ENCODE data around the gene MAMDC4.

The MAMDC4 gene

DNA sequence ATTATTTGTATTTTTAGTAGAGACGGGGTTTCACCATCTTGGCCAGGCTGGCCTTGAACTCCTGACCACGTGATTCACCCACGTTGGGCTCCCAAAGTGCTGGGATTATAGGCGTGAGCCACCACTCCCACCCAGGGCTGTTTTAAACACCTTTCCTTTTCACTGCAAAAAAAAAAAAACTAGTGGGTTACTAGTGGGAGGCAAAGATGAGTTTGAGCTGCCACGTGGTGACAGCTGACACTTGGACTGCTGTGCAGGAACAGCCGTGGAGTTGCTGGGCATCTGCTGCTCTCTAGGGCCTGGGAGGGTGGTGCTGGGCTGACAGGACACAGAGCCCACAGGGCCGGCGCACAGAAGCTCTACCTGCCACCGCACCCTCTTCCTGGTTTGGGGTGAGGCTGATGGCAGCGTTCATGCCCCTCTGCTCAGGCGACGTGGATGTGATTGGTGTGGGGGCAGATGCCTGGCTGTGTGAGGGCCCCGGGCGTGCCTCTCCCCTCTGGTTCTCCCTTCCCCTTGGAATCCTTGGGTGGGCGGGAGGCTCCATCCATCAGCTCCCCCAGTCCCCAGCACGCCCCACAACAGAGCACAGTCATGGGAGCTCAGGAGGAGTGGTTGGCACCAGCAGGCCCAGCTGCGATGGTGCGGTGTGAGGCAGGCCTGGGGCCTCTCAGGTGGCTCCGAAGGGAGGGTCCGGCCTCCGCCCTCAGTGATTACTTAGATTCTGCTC, 27.5 kb upstream of the MAMDC4 start:
- Histone ChIP-seq H4K20me1 (ENCODE audit: insufficient read depth, low read length) (no peaks in the 10 kb centered on the region), H3K9me2 (ENCODE audit: low read depth, low read length) (no peaks in the 10 kb centered on the region), H3K79me2 (ENCODE audit: insufficient read depth, low read length) (peaks cover 6% of the 10 kb centered on the region; the same call in 1 of the 2 replicates), H2AFZ (ENCODE audit: low read length) (no peak overlapping the region), H3F3A (ENCODE audit: insufficient read depth, low read length) (no peaks in the 10 kb centered on the region), H3K27ac (ENCODE audit: low read depth, low read length, poor library complexity, severe bottlenecking) (no peak overlapping the region), H3K9ac (ENCODE audit: low read length) (no peak overlapping the region), H3K9me3 (ENCODE audit: low read length) (no peaks in the 10 kb centered on the region), H3K4me3 (ENCODE audit: low read depth, low read length, poor library complexity, severe bottlenecking) (no peak overlapping the region), H3K4me1 (ENCODE audit: insufficient read depth, low read length, severe bottlenecking) (no peaks in the 10 kb centered on the region), H3K36me3 (ENCODE audit: insufficient read depth, low read length) (peaks cover 65% of the 10 kb centered on the region), H3K4me2 (ENCODE audit: low read length) (no peak overlapping the region), H3K27me3 (ENCODE audit: insufficient read depth, low read length) (no peaks in the 10 kb centered on the region)
- TF ChIP-seq, protein P1, sequence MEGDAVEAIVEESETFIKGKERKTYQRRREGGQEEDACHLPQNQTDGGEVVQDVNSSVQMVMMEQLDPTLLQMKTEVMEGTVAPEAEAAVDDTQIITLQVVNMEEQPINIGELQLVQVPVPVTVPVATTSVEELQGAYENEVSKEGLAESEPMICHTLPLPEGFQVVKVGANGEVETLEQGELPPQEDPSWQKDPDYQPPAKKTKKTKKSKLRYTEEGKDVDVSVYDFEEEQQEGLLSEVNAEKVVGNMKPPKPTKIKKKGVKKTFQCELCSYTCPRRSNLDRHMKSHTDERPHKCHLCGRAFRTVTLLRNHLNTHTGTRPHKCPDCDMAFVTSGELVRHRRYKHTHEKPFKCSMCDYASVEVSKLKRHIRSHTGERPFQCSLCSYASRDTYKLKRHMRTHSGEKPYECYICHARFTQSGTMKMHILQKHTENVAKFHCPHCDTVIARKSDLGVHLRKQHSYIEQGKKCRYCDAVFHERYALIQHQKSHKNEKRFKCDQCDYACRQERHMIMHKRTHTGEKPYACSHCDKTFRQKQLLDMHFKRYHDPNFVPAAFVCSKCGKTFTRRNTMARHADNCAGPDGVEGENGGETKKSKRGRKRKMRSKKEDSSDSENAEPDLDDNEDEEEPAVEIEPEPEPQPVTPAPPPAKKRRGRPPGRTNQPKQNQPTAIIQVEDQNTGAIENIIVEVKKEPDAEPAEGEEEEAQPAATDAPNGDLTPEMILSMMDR (IDR thresholded peaks at IDR 0.05; ENCODE audit: low read length), result no peak
- TF ChIP-seq EZH2 (IDR thresholded peaks at IDR 0.05; ENCODE audit: borderline replicate concordance, low read length), result no peak

DNA sequence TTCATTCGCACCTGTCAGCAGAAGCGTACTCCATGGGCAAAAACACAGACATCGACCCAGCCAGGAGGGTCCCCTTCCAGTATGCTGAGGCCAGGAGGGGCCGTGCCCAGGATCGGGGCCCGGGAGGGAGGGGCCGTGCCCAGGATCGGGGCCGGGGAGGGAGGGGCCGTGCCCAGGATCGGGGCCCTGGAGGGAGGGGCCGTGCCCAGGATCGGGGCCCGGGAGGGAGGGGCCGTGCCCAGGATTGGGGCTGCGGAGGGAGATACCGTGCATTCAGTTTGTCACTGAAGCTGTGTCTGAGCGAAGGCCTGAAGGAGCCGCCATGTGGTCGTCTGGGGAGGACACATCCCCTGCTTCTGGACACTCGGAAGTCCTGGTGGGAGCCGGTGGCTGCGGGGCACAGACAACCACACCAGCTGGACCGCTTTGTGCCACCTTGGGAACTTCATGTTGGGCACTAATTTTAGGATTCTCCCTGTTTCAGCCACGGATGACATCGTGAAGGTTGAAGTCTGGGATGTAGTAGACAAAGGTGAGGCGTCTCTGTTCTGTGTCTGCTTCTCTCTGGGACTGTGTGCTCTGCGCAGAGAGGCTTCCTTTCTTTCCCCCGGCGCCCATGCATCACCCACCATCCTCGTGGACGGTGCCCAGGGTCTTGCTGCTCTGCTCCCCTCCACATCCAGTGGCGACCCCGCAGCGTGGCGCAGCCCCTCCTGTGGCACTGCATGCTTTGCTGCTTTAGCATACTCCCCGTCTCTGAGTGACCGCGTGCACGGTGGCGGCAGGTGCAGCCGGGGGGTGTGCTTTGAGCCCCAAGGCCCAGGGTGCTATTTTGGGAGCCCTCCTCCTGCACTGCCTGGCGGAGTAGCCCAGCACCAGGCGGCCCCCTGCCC, 26.6 kb upstream of the MAMDC4 start:
- Histone ChIP-seq H3K9ac (ENCODE audit: low read length) (no peak overlapping the region), H3F3A (ENCODE audit: insufficient read depth, low read length) (no peaks in the 10 kb centered on the region), H3K27ac (ENCODE audit: low read depth, low read length, poor library complexity, severe bottlenecking) (no peak overlapping the region), H3K27me3 (ENCODE audit: insufficient read depth, low read length) (no peaks in the 10 kb centered on the region), H3K4me1 (ENCODE audit: insufficient read depth, low read length, severe bottlenecking) (no peaks in the 10 kb centered on the region), H3K79me2 (ENCODE audit: insufficient read depth, low read length) (peaks cover 4% of the 10 kb centered on the region; the same call in 1 of the 2 replicates), H3K36me3 (ENCODE audit: insufficient read depth, low read length) (peaks cover 73% of the 10 kb centered on the region), H2AFZ (ENCODE audit: low read length) (no peak overlapping the region), H3K9me2 (ENCODE audit: low read depth, low read length) (no peaks in the 10 kb centered on the region), H4K20me1 (ENCODE audit: insufficient read depth, low read length) (no peaks in the 10 kb centered on the region), H3K4me2 (ENCODE audit: low read length) (no peak overlapping the region), H3K4me3 (ENCODE audit: low read depth, low read length, poor library complexity, severe bottlenecking) (no peak overlapping the region), H3K9me3 (ENCODE audit: low read length) (no peaks in the 10 kb centered on the region)
- no peak for TF ChIP-seq EZH2 (IDR thresholded peaks at IDR 0.05; ENCODE audit: borderline replicate concordance, low read length)
- TF ChIP-seq, protein P1 (IDR thresholded peaks at IDR 0.05; ENCODE audit: low read length), result no peak

DNA sequence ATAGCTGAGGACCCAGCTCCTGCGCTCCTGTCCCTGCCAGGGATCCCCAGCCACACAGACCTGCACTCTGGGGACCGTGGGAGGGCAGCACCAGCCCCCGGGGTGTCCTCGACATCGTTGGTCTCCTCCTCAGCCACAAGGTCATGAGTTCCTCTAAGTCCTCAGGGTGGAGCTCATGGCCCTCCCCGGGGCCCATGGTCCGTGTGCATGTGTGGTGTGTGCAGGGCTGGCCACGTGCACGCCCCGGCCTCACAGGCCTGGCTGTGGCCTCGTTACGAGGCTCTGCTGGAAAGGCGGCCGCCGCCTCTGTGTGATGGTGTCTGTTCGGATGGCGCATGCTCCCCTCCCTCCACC, 26.0 kb upstream of the MAMDC4 start:
- peaks cover 75% of the 10 kb centered on the region for H3K36me3 ChIP-seq (ENCODE audit: insufficient read depth, low read length)

More for the DNA sequence above, 26.0 kb upstream of the MAMDC4 start:
- H3K9me2 ChIP-seq (ENCODE audit: low read depth, low read length), result no peaks in the 10 kb centered on the region
- no peaks in the 10 kb centered on the region for H3K9me3 ChIP-seq (ENCODE audit: low read length)
- H3K27ac ChIP-seq (ENCODE audit: low read depth, low read length, poor library complexity, severe bottlenecking), result no peak overlapping the region
- no peaks in the 10 kb centered on the region for H3K4me1 ChIP-seq (ENCODE audit: insufficient read depth, low read length, severe bottlenecking)
- H3K79me2 ChIP-seq (ENCODE audit: insufficient read depth, low read length), result no peaks in the 10 kb centered on the region
- no peaks in the 10 kb centered on the region for H3K27me3 ChIP-seq (ENCODE audit: insufficient read depth, low read length)
- H3F3A ChIP-seq (ENCODE audit: insufficient read depth, low read length), result no peaks in the 10 kb centered on the region
- no peak for TF ChIP-seq EZH2 (IDR thresholded peaks at IDR 0.05; ENCODE audit: borderline replicate concordance, low read length)
- TF ChIP-seq, protein P1 (IDR thresholded peaks at IDR 0.05; ENCODE audit: low read length), result no peak
- no peak overlapping the region for H3K9ac ChIP-seq (ENCODE audit: low read length)
- H4K20me1 ChIP-seq (ENCODE audit: insufficient read depth, low read length), result no peaks in the 10 kb centered on the region
- no peak overlapping the region for H3K4me3 ChIP-seq (ENCODE audit: low read depth, low read length, poor library complexity, severe bottlenecking)
- H3K4me2 ChIP-seq (ENCODE audit: low read length), result no peak overlapping the region
- H2AFZ ChIP-seq (ENCODE audit: low read length), result no peak overlapping the region

All from OCI-LY1 (cell line).